22Rv1 (cell line): ENCODE results near the gene ZNF202.

ENCODE experiments used
- H3K27ac ChIP-seq: fragments of 450-650 bp; 2 replicates; pipeline ENCODE4 v1.5.1; 2017
- ZFX ChIP-seq: fragments of 450-650 bp; IDR thresholded peaks from 2 replicates; pipeline ENCODE4 v1.6.1; 2017; ENCODE audit warnings: antibody characterized with exemption, borderline replicate concordance
- TF ChIP-seq, protein P1 (sequence below): fragments of 450-650 bp; IDR thresholded peaks from 2 replicates; pipeline ENCODE4 v1.5.1; 2017; ENCODE audit warnings: mild to moderate bottlenecking

ZNF202 gene

GRCh38 chr11:123771664-123772063, 30.2 kb upstream of the ZNF202 start:
- TF ChIP-seq, protein P1, sequence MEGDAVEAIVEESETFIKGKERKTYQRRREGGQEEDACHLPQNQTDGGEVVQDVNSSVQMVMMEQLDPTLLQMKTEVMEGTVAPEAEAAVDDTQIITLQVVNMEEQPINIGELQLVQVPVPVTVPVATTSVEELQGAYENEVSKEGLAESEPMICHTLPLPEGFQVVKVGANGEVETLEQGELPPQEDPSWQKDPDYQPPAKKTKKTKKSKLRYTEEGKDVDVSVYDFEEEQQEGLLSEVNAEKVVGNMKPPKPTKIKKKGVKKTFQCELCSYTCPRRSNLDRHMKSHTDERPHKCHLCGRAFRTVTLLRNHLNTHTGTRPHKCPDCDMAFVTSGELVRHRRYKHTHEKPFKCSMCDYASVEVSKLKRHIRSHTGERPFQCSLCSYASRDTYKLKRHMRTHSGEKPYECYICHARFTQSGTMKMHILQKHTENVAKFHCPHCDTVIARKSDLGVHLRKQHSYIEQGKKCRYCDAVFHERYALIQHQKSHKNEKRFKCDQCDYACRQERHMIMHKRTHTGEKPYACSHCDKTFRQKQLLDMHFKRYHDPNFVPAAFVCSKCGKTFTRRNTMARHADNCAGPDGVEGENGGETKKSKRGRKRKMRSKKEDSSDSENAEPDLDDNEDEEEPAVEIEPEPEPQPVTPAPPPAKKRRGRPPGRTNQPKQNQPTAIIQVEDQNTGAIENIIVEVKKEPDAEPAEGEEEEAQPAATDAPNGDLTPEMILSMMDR: no peak
- TF ChIP-seq ZFX: no peak

DNA sequence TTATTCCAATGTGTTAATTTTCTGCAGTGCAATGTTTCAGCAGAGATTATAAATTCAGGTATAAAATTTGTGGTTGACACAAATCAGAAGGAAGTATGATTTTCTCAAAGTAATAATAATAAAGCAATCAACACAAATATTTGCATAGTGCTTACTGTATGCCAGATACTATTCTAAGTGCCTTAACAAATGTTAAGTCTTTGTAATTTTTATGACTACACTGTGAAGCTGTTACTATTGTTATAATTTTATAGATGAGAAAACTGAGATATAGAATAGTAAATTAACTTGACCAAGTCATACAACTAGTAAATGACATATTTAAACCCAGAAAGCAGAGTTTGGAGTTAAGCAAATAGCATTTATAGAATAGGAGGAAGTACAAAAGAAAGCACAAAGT, 29.3 kb upstream of the ZNF202 start:
- TF ChIP-seq, protein P1: no peak
- TF ChIP-seq ZFX: no peak
- no peak overlapping the region for H3K27ac ChIP-seq

More at GRCh38 chr11:123771664-123772063, 30.2 kb upstream of the ZNF202 start:
- H3K27ac ChIP-seq: no peak overlapping the region

- no peak overlapping the region for H3K27ac ChIP-seq
- TF ChIP-seq, protein P1: no peak
- no peak for TF ChIP-seq ZFX
Measured at GRCh38 chr11:123765601-123766000, 24.1 kb upstream of the ZNF202 start.

GRCh38 chr11:123762422-123762821, 21.0 kb upstream of the ZNF202 start:
- no peak for TF ChIP-seq ZFX
- TF ChIP-seq, protein P1: no peak
- no peak overlapping the region for H3K27ac ChIP-seq

GRCh38 chr11:123760894-123761293, 19.4 kb upstream of the ZNF202 start:
- no peak overlapping the region for H3K27ac ChIP-seq
- TF ChIP-seq ZFX: no peak
- TF ChIP-seq, protein P1: no peak

DNA sequence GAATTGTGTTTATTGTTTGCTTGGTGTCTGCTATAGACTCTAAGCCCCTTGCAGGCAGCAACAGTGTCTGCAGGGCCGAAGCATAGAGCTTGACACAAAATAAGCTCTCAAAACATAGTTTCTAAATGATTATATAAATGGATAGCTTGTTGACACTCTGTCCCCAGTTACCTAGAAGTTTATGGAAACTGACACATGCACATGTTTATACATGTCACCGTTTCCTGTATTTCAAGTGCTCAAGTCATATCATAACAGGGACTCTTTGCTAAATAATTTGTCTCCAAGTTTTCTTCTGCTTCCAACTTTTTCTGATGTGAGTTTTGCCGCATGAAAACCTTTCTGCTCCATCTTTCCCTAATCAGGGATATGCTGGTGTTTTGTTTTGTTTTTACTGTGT, 16.5 kb upstream of the ZNF202 start:
- H3K27ac ChIP-seq: no peak overlapping the region
- no peak for TF ChIP-seq ZFX
- TF ChIP-seq, protein P1: no peak

DNA sequence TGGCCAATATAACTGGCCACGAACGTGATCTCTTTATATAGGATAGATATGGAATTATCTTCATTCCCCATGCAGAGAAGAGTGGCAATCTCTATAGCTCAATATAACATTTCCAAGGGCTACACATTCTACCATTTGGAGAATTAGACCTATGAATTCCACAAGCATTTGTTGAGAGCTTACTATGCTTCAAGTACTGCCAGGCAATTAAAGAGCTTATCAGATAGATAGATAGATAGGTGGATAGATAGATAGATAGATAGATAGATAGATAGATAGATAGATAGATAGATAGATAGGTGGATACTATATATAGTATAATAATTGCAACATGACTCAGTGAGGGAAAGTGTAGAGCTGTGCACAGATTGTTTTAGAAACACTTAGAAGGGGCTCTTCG, 14.4 kb upstream of the ZNF202 start:
- TF ChIP-seq, protein P1: no peak
- TF ChIP-seq ZFX: no peak
- H3K27ac ChIP-seq: no peak overlapping the region
